ENCODE results near the gene FAM50B. TPM values are rescaled to one million over a fixed set of nuclear protein-coding genes. Genes with fewer than 3 reads are reported as not detected.

Gene FAM50B
- polyA plus RNA-seq, 1 donor from 2014 or later, result 0.79 TPM

GRCh38 chr6:3806169-3806922, 42.8 kb upstream of the FAM50B start:
- H3F3A ChIP-seq (ENCODE audit: insufficient read depth, low read length, poor library complexity, severe bottlenecking), result no peaks in the 10 kb centered on the region
- no peak overlapping the region for H3K27ac ChIP-seq (ENCODE audit: low read length)
- no peaks in the 10 kb centered on the region for H3K9me3 ChIP-seq (ENCODE audit: low read length)
- H3K27me3 ChIP-seq (ENCODE audit: insufficient read depth, low read depth, low read length), result no peaks in the 10 kb centered on the region
- H3K4me3 ChIP-seq (ENCODE audit: low read length), result no peak overlapping the region
- no peaks in the 10 kb centered on the region for H4K20me1 ChIP-seq (ENCODE audit: insufficient read depth)
- H3K4me2 ChIP-seq (ENCODE audit: low read length), result no peak overlapping the region
- no peaks in the 10 kb centered on the region for H3K79me2 ChIP-seq (replicated peaks; ENCODE audit: insufficient read depth, low read length)
- H3K36me3 ChIP-seq (ENCODE audit: insufficient read depth, low read length), result no peaks in the 10 kb centered on the region
- H2AFZ ChIP-seq (ENCODE audit: low read depth, low read length), result no peak overlapping the region
- TF ChIP-seq POLR2AphosphoS5 (IDR thresholded peaks at IDR 0.05) (no peak), RAD21 (conservative IDR thresholded peaks at IDR 0.05) (no peak), EP300 (conservative IDR thresholded peaks at IDR 0.05; ENCODE audit: poor library complexity, severe bottlenecking) (no peak), SMC3 (conservative IDR thresholded peaks at IDR 0.05; ENCODE audit: poor library complexity) (no peak), TAF1 (IDR thresholded peaks at IDR 0.05; ENCODE audit: low read depth) (no peak), EZH2 (IDR thresholded peaks at IDR 0.05; ENCODE audit: borderline replicate concordance, insufficient read depth, low read length, poor library complexity, severe bottlenecking) (no peak), REST (IDR thresholded peaks at IDR 0.05; ENCODE audit: borderline replicate concordance) (no peak), CTCF (IDR thresholded peaks at IDR 0.05; ENCODE audit: poor library complexity, severe bottlenecking) (no peak), MXI1 (conservative IDR thresholded peaks at IDR 0.05; ENCODE audit: poor library complexity, severe bottlenecking) (no peak)
- no peaks in the 10 kb centered on the region for H3K9me2 ChIP-seq (ENCODE audit: insufficient read depth, low read length)
- no peak overlapping the region for H3K9ac ChIP-seq (ENCODE audit: low read length)

GRCh38 chr6:3808199-3808598, 41.0 kb upstream of the FAM50B start:
- Histone ChIP-seq H3K27me3 (ENCODE audit: insufficient read depth, low read depth, low read length) (no peaks in the 10 kb centered on the region), H3K27ac (ENCODE audit: low read length) (no peak overlapping the region), H3F3A (ENCODE audit: insufficient read depth, low read length, poor library complexity, severe bottlenecking) (no peaks in the 10 kb centered on the region), H3K4me2 (ENCODE audit: low read length) (no peak overlapping the region), H3K36me3 (ENCODE audit: insufficient read depth, low read length) (no peaks in the 10 kb centered on the region), H3K4me3 (ENCODE audit: low read length) (no peak overlapping the region), H3K9me2 (ENCODE audit: insufficient read depth, low read length) (no peaks in the 10 kb centered on the region), H2AFZ (ENCODE audit: low read depth, low read length) (no peak overlapping the region), H3K79me2 (replicated peaks; ENCODE audit: insufficient read depth, low read length) (no peaks in the 10 kb centered on the region), H3K9ac (ENCODE audit: low read length) (no peak overlapping the region), H4K20me1 (ENCODE audit: insufficient read depth) (no peaks in the 10 kb centered on the region), H3K9me3 (ENCODE audit: low read length) (no peaks in the 10 kb centered on the region)
- TF ChIP-seq RAD21 (conservative IDR thresholded peaks at IDR 0.05), result no peak
- TF ChIP-seq POLR2AphosphoS5 (IDR thresholded peaks at IDR 0.05), result no peak
- no peak for TF ChIP-seq MXI1 (conservative IDR thresholded peaks at IDR 0.05; ENCODE audit: poor library complexity, severe bottlenecking)
- TF ChIP-seq REST (IDR thresholded peaks at IDR 0.05; ENCODE audit: borderline replicate concordance), result no peak
- no peak for TF ChIP-seq EP300 (conservative IDR thresholded peaks at IDR 0.05; ENCODE audit: poor library complexity, severe bottlenecking)
- TF ChIP-seq SMC3 (conservative IDR thresholded peaks at IDR 0.05; ENCODE audit: poor library complexity), result no peak
- TF ChIP-seq TAF1 (IDR thresholded peaks at IDR 0.05; ENCODE audit: low read depth), result no peak
- no peak for TF ChIP-seq EZH2 (IDR thresholded peaks at IDR 0.05; ENCODE audit: borderline replicate concordance, insufficient read depth, low read length, poor library complexity, severe bottlenecking)
- no peak for TF ChIP-seq CTCF (IDR thresholded peaks at IDR 0.05; ENCODE audit: poor library complexity, severe bottlenecking)
